ENCODE measurements around the gene BLOC1S6. TPM values are rescaled to one million over a fixed set of nuclear protein-coding genes. Genes with fewer than 3 reads are reported as not detected.
A peak's percentile ranks its signal among the peaks of the same experiment; 100 is the strongest.

Gene BLOC1S6
- total RNA-seq, 2 donors from 2014 or later, result 46.0 to 82.5 TPM

GRCh38 chr15:45630917-45631691 lies 43.9 kb downstream of the BLOC1S6 start:
- Histone ChIP-seq H3K4me1 (replicated peaks) (no peaks in the 10 kb centered on the region), H3K27me3 (replicated peaks; ENCODE audit: insufficient read depth) (no peaks in the 10 kb centered on the region), H3K27ac (peak overlapping the region in 1 of 2 donors; percentile 45), H3K36me3 (no peaks in the 10 kb centered on the region), H3K4me3 (no peak overlapping the region), H3K9me3 (no peaks in the 10 kb centered on the region)
- DNase-seq (ENCODE audit: low spot score), result no peak
- no peak for TF ChIP-seq CTCF (IDR thresholded peaks at IDR 0.05)
- TF ChIP-seq POLR2AphosphoS5 (IDR thresholded peaks at IDR 0.05), result peak; percentile 23
- intact Hi-C loops (cut with DNase I), result loop anchor here (10.0 kb wide), 1 partner anchor 264 kb away; no protein-coding TSS in a partner anchor
- WGBS, result 75% methylated on average over 7 of the region's 7 CpGs

- no peaks in the 10 kb centered on the region for H3K36me3 ChIP-seq
- intact Hi-C loops (cut with DNase I), result loop anchor here (10.0 kb wide), 1 partner anchor 263 kb away; no protein-coding TSS in a partner anchor
- WGBS, result 67% methylated on average over 2 of the region's 2 CpGs
- H3K9me3 ChIP-seq, result no peaks in the 10 kb centered on the region
- DNase-seq (ENCODE audit: low spot score), result no peak
- H3K27me3 ChIP-seq (replicated peaks; ENCODE audit: insufficient read depth), result no peaks in the 10 kb centered on the region
- no peak overlapping the region for H3K4me3 ChIP-seq
- no peak for TF ChIP-seq POLR2A (IDR thresholded peaks at IDR 0.05)
- TF ChIP-seq CTCF (IDR thresholded peaks at IDR 0.05), result no peak
- TF ChIP-seq POLR2AphosphoS5 (IDR thresholded peaks at IDR 0.05), result no peak
- H3K4me1 ChIP-seq (replicated peaks), result no peaks in the 10 kb centered on the region
- peak overlapping the region in 1 of 2 donors; percentile 45 for H3K27ac ChIP-seq
These were observed 44.6 kb downstream of the BLOC1S6 start for GRCh38 chr15:45631776-45632175.

- peak; percentile 85 for TF ChIP-seq POLR2A (IDR thresholded peaks at IDR 0.05)
- TF ChIP-seq CTCF (IDR thresholded peaks at IDR 0.05), result peak in 2 of 4 experiments; percentile 17 to 20
- TF ChIP-seq POLR2AphosphoS5 (IDR thresholded peaks at IDR 0.05), result peak; percentile 85
These were observed 47.4 kb downstream of the BLOC1S6 start, which contains the start of gene SQOR for GRCh38 chr15:45634432-45635190. Gene SQOR (plus strand): TSS chr15:45635029. CDS start chr15:45658924, 23,895 bp downstream.

GRCh38 chr15:45635191-45635638 lies 48.0 kb downstream of the BLOC1S6 start:
- peak; percentile 62 for DNase-seq (ENCODE audit: low spot score)
- H3K4me3 ChIP-seq, result peak overlapping the region; percentile 72 to 79
- H3K4me1 ChIP-seq (replicated peaks), result no peaks in the 10 kb centered on the region
- H3K36me3 ChIP-seq, result no peaks in the 10 kb centered on the region
- TF ChIP-seq POLR2A (IDR thresholded peaks at IDR 0.05) (no peak), CTCF (IDR thresholded peaks at IDR 0.05) (peak; percentile 31 to 62 (median 43))
- H3K27me3 ChIP-seq (replicated peaks; ENCODE audit: insufficient read depth), result no peaks in the 10 kb centered on the region
- no peaks in the 10 kb centered on the region for H3K9me3 ChIP-seq
- intact Hi-C loops (cut with DNase I), result loop anchor here (10.0 kb wide), 1 partner anchor 260 kb away; no protein-coding TSS in a partner anchor
- peak overlapping the region; percentile 88 to 93 for H3K27ac ChIP-seq
- WGBS, result under 1% methylated on average over 24 of the region's 29 CpGs

More at GRCh38 chr15:45634432-45635190, 47.4 kb downstream of the BLOC1S6 start, which contains the start of gene SQOR:
- Histone ChIP-seq H3K9me3 (no peaks in the 10 kb centered on the region), H3K4me1 (replicated peaks) (no peaks in the 10 kb centered on the region), H3K27ac (peak within 1 kb of the TSS; percentile 88 to 93), H3K36me3 (no peaks in the 10 kb centered on the region), H3K4me3 (peak within 1 kb of the TSS; percentile 72 to 79), H3K27me3 (replicated peaks; ENCODE audit: insufficient read depth) (no peaks in the 10 kb centered on the region)
- intact Hi-C loops (cut with DNase I), result loop anchor here (10.0 kb wide), 1 partner anchor 260 kb away; no protein-coding TSS in a partner anchor
- DNase-seq (ENCODE audit: low spot score), result peak; percentile 88
- 2% methylated on average over 52 of the region's 53 CpGs for WGBS

Data from prostate gland (tissue), 2 donors.